Breast epithelium (tissue), 3 donors: ENCODE data around the gene RAI1.

Experiments
- CTCF ChIP-seq, 3 donors: fragments of 450-650 bp; IDR thresholded peaks; one replicate each; pipeline ENCODE4 v1.5.1; 2016 to 2017; ENCODE audit warnings: antibody characterized with exemption in 3 of 3, mild to moderate bottlenecking in 3 of 3, moderate library complexity in 3 of 3
- POLR2A ChIP-seq: fragments of 450-650 bp; IDR thresholded peaks from one replicate; pipeline ENCODE4 v1.6.1; 2016; ENCODE audit warnings: antibody characterized with exemption, mild to moderate bottlenecking, moderate library complexity
- POLR2AphosphoS5 ChIP-seq, 3 donors: sonication (generic); formaldehyde crosslinking; IDR thresholded peaks; one replicate each; pipeline ENCODE4 v1.6.1; 2017; ENCODE audit warnings: antibody characterized with exemption in 3 of 3

- TF ChIP-seq CTCF (IDR thresholded peaks at IDR 0.05) (no peak), POLR2AphosphoS5 (IDR thresholded peaks at IDR 0.05) (no peak), POLR2A (no peak)
Measured at GRCh38 chr17:17681744-17682292, 560 bp downstream of the RAI1 start.
